T1000 (cell line): ENCODE measurements around the gene OR10T2.
"Not testable (repeated sequence)": the region's sequence is repeated elsewhere in the genome, so short reads cannot be mapped to it uniquely, and the experiment has no call there.

ENCODE experiments used
- DNase-seq: peaks from one replicate; lab custom pipeline; 2025; ENCODE audit warnings: mixed read lengths; lab: John Stamatoyannopoulos, UW

The OR10T2 gene

DNA sequence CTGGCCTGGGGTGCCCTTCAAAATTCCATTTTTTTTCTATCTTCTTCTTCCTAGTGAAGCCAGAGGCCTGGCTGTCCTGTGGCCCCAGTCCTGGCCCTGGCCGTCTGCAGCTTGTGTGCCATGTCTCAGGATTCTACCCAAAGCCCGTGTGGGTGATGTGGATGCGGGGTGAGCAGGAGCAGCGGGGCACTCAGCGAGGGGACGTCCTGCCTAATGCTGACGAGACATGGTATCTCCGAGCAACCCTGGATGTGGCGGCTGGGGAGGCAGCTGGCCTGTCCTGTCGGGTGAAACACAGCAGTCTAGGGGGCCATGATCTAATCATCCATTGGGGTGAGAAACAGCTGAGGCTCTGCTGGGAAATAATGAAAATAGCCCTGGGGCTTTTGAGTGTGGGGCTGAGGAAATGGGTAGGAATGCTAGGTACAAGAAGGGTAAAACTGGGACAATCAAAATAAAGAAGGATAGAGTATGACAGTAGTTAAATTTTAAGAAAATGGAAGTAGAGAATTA, 43.4 kb downstream of the OR10T2 start:
- no peak for DNase-seq

DNA sequence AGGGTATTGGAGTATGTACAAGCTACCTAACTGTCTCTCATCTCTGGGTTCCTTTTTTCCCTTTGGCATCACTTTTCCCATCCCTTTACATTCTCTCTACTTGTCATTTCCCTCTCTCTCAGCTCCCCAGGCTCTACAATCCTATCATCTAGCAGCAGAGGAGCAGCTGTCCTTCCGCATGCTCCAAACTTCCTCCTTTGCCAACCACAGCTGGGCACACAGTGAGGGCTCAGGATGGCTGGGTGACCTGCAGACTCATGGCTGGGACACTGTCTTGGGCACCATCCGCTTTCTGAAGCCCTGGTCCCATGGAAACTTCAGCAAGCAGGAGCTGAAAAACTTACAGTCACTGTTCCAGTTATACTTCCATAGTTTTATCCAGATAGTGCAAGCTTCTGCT, 45.0 kb downstream of the OR10T2 start:
- no peak for DNase-seq

DNA sequence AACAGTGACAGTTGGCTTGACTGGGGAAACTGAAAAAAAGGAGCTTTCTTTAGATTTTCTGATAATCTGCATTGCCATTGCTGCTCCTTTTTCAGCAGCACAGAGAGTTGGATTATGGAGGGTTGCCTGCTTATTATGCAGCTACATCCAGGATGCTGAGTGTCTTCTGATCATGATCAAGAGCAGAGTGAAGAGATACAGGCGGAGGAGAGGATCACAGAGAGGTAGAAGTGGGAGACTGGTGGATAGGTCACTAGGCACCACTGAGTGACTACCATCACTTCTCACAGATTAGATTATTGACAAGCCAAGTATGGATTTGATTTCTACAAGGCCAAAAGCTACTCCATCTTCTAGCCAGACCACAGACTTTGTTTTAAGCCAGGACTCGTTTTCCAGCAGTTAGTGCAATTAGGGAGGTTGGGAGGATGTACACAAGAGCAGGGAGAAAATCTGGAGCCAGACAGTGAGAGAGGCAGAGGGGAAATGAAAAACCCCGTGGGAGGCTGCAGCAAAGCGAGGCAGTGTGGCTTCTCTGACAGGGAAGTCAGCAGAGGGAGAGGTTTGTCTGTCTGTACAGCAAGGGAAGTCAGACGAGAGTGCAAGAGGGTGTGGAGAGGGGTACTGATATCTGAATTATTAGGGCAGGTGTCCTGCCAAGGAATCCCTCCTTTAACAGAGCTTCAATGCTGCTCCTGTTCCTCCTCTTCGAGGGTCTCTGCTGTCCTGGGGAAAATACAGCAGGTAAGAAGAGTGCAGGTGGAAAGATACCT, 45.8 kb downstream of the OR10T2 start, which contains the start of gene CD1E:
CD1E (plus strand) TSS at position 592 of the 773 bp plus-strand sequence; CDS start at position 687, 95 bp downstream.
- DNase-seq = no peak

DNA sequence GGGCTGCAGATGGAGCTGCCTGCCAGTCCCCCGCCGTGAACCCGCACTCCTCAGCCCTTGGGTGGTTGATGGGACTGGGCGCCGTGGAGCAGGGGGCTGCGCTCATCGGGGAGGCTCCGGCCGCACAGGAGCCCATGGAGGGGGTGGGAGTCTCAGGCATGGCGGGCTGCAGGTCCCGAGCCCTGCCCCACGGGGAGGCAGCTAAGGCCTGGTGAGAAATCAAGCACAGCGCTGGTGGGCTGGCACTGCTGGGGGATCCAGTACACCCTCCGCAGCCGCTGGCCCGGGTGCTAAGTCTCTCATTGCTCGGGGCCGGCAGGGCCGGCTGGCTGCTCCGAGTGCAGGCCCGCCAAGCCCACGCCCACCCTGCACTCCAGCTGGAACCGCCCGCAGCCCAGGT, 50.3 kb downstream of the OR10T2 start:
- DNase-seq = not testable (repeated sequence)
